ENCODE measurements around the gene PPM1J.

PPM1J gene

GRCh38 chr1:112720800-112721199, 5.7 kb upstream of the PPM1J start:
- no peak for DNase-seq

GRCh38 chr1:112719706-112720105, 4.6 kb upstream of the PPM1J start:
- no peak for DNase-seq

- DNase-seq, result peak; percentile 82
Measured at GRCh38 chr1:112718691-112719418, 3.7 kb upstream of the PPM1J start.

GRCh38 chr1:112717263-112717873, 2.2 kb upstream of the PPM1J start:
- DNase-seq, result no peak

- peak; percentile 77 for DNase-seq
Measured at GRCh38 chr1:112716133-112716720, 1.1 kb upstream of the PPM1J start.

GRCh38 chr1:112714313-112715263, 544 bp downstream of the PPM1J start:
- peak; percentile 43 for DNase-seq

GRCh38 chr1:112713466-112714312, 1.4 kb downstream of the PPM1J start:
- no peak for DNase-seq

GRCh38 chr1:112712701-112713128, 2.4 kb downstream of the PPM1J start:
- no peak for DNase-seq

- DNase-seq, result no peak
Measured at GRCh38 chr1:112712191-112712590, 2.9 kb downstream of the PPM1J start.

GRCh38 chr1:112711670-112712069, 3.5 kb downstream of the PPM1J start:
- DNase-seq, result no peak

- peak; percentile 27 for DNase-seq
Measured at GRCh38 chr1:112711041-112711440, 4.1 kb downstream of the PPM1J start.

- DNase-seq, result peak; percentile 25
Measured at GRCh38 chr1:112710586-112710985, 4.5 kb downstream of the PPM1J start.

GRCh38 chr1:112710159-112710558, 5.0 kb downstream of the PPM1J start:
- no peak for DNase-seq

GRCh38 chr1:112708489-112708888, 6.6 kb downstream of the PPM1J start:
- no peak for DNase-seq

- DNase-seq, result peak; percentile 30
Measured at GRCh38 chr1:112708002-112708448, 7.1 kb downstream of the PPM1J start.

GRCh38 chr1:112707221-112708001, 7.7 kb downstream of the PPM1J start:
- DNase-seq, result peak; percentile 71

- DNase-seq, result no peak
Measured at GRCh38 chr1:112706505-112707220, 8.5 kb downstream of the PPM1J start, which contains the start of gene RHOC. Gene RHOC (minus strand): TSS chr1:112707127. CDS start chr1:112703799, 3,328 bp downstream.

- no peak for DNase-seq
Measured at GRCh38 chr1:112704934-112705627, 10.1 kb downstream of the PPM1J start.

- no peak for DNase-seq
Measured at GRCh38 chr1:112704391-112704933, 10.7 kb downstream of the PPM1J start.

All from activated CD4-positive, CD25-positive, alpha-beta regulatory T cell treated with anti-CD3 and anti-CD28 coated beads, Interleukin-2, amount 50 U/mL, for 72 hours (primary cell).